Measurements from ENCODE around the gene GPM6B. TPM values are rescaled to one million over a fixed set of nuclear protein-coding genes. Genes with fewer than 3 reads are reported as not detected.

The GPM6B gene
- total and polyA plus RNA-seq, 2 of the 4 experiments (the other 2 are of a cell fraction) = 4.2 to 5.9 TPM

DNA sequence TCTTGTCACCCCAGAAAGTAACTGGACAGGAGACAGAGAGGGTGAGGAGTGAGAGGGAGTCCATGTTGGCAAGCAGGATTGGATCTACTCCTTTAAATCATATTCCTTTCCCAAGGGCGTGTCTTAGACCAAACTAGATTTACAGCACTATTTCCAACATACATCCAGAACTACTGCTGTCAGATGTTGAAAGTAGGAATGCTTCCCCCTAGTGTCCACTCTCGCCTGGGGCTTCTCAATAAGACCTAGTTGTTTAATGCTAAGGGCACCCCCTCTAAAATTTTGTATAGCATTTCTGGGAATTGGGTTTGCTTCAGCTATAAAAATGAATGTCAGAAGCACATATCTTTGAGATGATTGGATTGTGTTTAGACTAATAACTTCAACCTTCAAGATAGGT is 69.1 kb downstream of the GPM6B start:
- WGBS, 2 experiments (ENCODE audit: extremely low coverage in 2 of 2, insufficient read length in 1 of 2) = no CpG with 5 or more reads among the region's 2 CpGs
- no peaks in the 10 kb centered on the region for H3K9me3 ChIP-seq (ENCODE audit: control insufficient read depth, insufficient read depth, low read length)

More for the DNA sequence above, 69.1 kb downstream of the GPM6B start:
- H3K9me1 ChIP-seq (ENCODE audit: insufficient read depth, low read length) = no peaks in the 10 kb centered on the region
- no peak overlapping the region for H2BK20ac ChIP-seq (ENCODE audit: low read depth, low read length)
- no peak overlapping the region for H3K18ac ChIP-seq (ENCODE audit: low read depth, low read length)
- intact Hi-C loops (cut with micrococcal nuclease) (loop anchor here (1.0 to 10.0 kb wide), 3 partner anchors 90 to 933 kb away; no protein-coding TSS in a partner anchor), dilution Hi-C loops (cut with HindIII; ENCODE audit: low sequenced_read_pairs, unreplicated experiment) (no loop called here), in situ Hi-C loops (cut with MboI; ENCODE audit: low sequenced_read_pairs) (loop anchor here (5.0 to 25.0 kb wide), 3 partner anchors 91 to 786 kb away; no protein-coding TSS in a partner anchor)
- no peak overlapping the region for H3K4ac ChIP-seq (ENCODE audit: low read depth, low read length)
- no peak overlapping the region for H3K4me2 ChIP-seq (ENCODE audit: low read depth, low read length)
- H2AK9ac ChIP-seq (replicated peaks; ENCODE audit: low read depth, low read length, poor library complexity) = peak overlapping the region; percentile 37
- H3K4me3 ChIP-seq (ENCODE audit: insufficient read depth, low read depth, low read length) = no peak overlapping the region
- ATAC-seq (ENCODE audit: low read depth) = peak; percentile 86
- H2BK120ac ChIP-seq (ENCODE audit: low read depth, low read length) = no peak overlapping the region
- no peak overlapping the region for H2AFZ ChIP-seq (replicated peaks; ENCODE audit: low read length, poor library complexity)
- peaks cover 2% of the 10 kb centered on the region for H3K4me1 ChIP-seq (ENCODE audit: control insufficient read depth, insufficient read depth, low read length)
- no peak overlapping the region for H2BK15ac ChIP-seq (ENCODE audit: low read depth, low read length)
- peak; percentile 76 for DNase-seq
- peaks cover 2% of the 10 kb centered on the region for H3K36me3 ChIP-seq (ENCODE audit: control insufficient read depth, insufficient read depth, low read length)
- H2AK5ac ChIP-seq (ENCODE audit: low read depth, low read length) = no peak overlapping the region
- H2BK5ac ChIP-seq (ENCODE audit: low read depth, low read length, poor library complexity, severe bottlenecking) = no peak overlapping the region
- no peak overlapping the region for H3K56ac ChIP-seq (ENCODE audit: extremely low read depth, insufficient read depth, low read length)
- H3K23ac ChIP-seq (ENCODE audit: low read depth, low read length) = no peak overlapping the region
- no peak overlapping the region for H3K27ac ChIP-seq (ENCODE audit: insufficient read depth, low read length)
- H4K20me1 ChIP-seq (ENCODE audit: insufficient read depth, low read length) = no peaks in the 10 kb centered on the region
- no peak overlapping the region for H4K8ac ChIP-seq (ENCODE audit: low read depth in 2 of 2, low read length in 2 of 2)
- ChIA-PET CTCF (no interaction called here), POLR2A (ENCODE audit: unreplicated experiment) (no interaction called here)
- H4K5ac ChIP-seq (ENCODE audit: low read depth, low read length) = no peak overlapping the region
- no peaks in the 10 kb centered on the region for H3K79me1 ChIP-seq (ENCODE audit: low read depth in 1 of 2, low read length in 2 of 2)
- H4K91ac ChIP-seq (ENCODE audit: insufficient read depth, low read depth, low read length) = no peak overlapping the region
- no peaks in the 10 kb centered on the region for H3K27me3 ChIP-seq (ENCODE audit: control insufficient read depth, insufficient read depth, low read length)
- no peak overlapping the region for H3K9ac ChIP-seq (ENCODE audit: low read depth, low read length)
- peak; percentile 62 for TF ChIP-seq SMC3 (IDR thresholded peaks at IDR 0.05; ENCODE audit: low read depth, low read length)
- TF ChIP-seq RAD21 (IDR thresholded peaks at IDR 0.05; ENCODE audit: low read length) = peak; percentile 56
- TF ChIP-seq FOS (IDR thresholded peaks at IDR 0.05; ENCODE audit: low read depth, low read length) = no peak
- TF ChIP-seq RFX5 (IDR thresholded peaks at IDR 0.05; ENCODE audit: low read depth, low read length) = no peak
- no peak for TF ChIP-seq RCOR1 (IDR thresholded peaks at IDR 0.05; ENCODE audit: insufficient replicate concordance, low read length)
- TF ChIP-seq CEBPB (IDR thresholded peaks at IDR 0.05; ENCODE audit: low read depth, low read length) = no peak
- TF ChIP-seq CHD1 (IDR thresholded peaks at IDR 0.05; ENCODE audit: low read depth, low read length) = no peak
- TF ChIP-seq BHLHE40 (IDR thresholded peaks at IDR 0.05; ENCODE audit: low read depth, low read length) = no peak
- no peak for TF ChIP-seq POLR2A (IDR thresholded peaks at IDR 0.05; ENCODE audit: low read depth, low read length)
- TF ChIP-seq MAFK (IDR thresholded peaks at IDR 0.05; ENCODE audit: low read depth, low read length) = no peak
- TF ChIP-seq, protein P1, sequence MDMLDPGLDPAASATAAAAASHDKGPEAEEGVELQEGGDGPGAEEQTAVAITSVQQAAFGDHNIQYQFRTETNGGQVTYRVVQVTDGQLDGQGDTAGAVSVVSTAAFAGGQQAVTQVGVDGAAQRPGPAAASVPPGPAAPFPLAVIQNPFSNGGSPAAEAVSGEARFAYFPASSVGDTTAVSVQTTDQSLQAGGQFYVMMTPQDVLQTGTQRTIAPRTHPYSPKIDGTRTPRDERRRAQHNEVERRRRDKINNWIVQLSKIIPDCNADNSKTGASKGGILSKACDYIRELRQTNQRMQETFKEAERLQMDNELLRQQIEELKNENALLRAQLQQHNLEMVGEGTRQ (IDR thresholded peaks at IDR 0.05; ENCODE audit: low read depth, low read length) = no peak
- TF ChIP-seq, protein P2, sequence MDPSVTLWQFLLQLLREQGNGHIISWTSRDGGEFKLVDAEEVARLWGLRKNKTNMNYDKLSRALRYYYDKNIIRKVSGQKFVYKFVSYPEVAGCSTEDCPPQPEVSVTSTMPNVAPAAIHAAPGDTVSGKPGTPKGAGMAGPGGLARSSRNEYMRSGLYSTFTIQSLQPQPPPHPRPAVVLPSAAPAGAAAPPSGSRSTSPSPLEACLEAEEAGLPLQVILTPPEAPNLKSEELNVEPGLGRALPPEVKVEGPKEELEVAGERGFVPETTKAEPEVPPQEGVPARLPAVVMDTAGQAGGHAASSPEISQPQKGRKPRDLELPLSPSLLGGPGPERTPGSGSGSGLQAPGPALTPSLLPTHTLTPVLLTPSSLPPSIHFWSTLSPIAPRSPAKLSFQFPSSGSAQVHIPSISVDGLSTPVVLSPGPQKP (IDR thresholded peaks at IDR 0.05; ENCODE audit: borderline replicate concordance, low read depth, low read length) = no peak
- TF ChIP-seq, protein P3, sequence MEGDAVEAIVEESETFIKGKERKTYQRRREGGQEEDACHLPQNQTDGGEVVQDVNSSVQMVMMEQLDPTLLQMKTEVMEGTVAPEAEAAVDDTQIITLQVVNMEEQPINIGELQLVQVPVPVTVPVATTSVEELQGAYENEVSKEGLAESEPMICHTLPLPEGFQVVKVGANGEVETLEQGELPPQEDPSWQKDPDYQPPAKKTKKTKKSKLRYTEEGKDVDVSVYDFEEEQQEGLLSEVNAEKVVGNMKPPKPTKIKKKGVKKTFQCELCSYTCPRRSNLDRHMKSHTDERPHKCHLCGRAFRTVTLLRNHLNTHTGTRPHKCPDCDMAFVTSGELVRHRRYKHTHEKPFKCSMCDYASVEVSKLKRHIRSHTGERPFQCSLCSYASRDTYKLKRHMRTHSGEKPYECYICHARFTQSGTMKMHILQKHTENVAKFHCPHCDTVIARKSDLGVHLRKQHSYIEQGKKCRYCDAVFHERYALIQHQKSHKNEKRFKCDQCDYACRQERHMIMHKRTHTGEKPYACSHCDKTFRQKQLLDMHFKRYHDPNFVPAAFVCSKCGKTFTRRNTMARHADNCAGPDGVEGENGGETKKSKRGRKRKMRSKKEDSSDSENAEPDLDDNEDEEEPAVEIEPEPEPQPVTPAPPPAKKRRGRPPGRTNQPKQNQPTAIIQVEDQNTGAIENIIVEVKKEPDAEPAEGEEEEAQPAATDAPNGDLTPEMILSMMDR (conservative IDR thresholded peaks at IDR 0.05; ENCODE audit: low read depth, low read length) = peak; percentile 60
- no peak for TF ChIP-seq MAZ (IDR thresholded peaks at IDR 0.05; ENCODE audit: borderline replicate concordance, low read depth, low read length)
- no peak for TF ChIP-seq NFE2L2 (IDR thresholded peaks at IDR 0.05; ENCODE audit: low read depth, low read length)
- TF ChIP-seq MXI1 (IDR thresholded peaks at IDR 0.05; ENCODE audit: borderline replicate concordance, low read depth, low read length) = no peak
- no peak overlapping the region for H3K14ac ChIP-seq (replicated peaks; ENCODE audit: low read depth, low read length)
- no TSS peak for BruUV-seq (replicated peaks)

Data from IMR-90 (cell line).